ENCODE data around the gene CYP4V2.
"Not testable (repeated sequence)": the region's sequence is repeated elsewhere in the genome, so short reads cannot be mapped to it uniquely, and the experiment has no call there.

Gene CYP4V2

DNA sequence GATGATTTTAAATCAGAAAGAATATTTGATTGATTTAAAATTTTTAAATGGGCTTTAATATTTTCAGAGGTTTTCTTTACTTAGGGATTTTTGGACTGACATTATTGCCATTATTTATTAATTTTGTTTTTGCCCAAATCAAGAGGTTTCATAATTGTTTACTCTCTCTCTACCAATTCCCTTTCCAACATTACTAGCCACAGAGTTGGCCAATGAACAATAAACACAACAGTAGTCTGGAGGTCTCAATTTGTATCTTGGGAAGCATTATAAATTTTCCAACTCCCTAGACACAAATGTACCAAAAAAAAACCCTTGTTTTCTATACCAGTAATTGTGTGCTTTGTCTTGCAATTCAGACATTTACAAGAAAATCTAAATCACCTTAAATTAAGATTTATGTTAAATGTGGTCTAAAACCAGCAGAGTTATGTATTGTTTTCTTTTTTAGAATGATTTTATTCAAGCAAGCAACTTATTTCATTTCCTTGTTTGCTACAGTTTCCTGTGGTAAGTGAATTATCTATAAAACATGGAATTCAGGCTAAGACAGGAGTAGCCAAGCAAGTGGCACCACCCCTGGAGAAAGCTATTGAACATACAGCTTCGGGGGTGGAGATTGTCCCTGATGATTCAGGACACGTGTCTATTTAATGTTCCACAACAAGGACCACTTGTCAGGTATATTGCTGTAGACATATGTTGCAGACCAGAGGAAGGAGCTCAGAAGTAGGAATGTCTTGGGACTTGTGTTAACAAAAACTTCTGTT is 36.6 kb downstream of the CYP4V2 start:
- Histone ChIP-seq H3K9me3 (ENCODE audit: control insufficient read depth in 2 of 2, low read length in 2 of 2) (peaks cover 0 to 3% of the 10 kb centered on the region in 2 donors), H3K27me3 (ENCODE audit: control insufficient read depth in 1 of 2, insufficient read depth in 2 of 2, low read length in 2 of 2) (no peaks in the 10 kb centered on the region), H3K36me3 (ENCODE audit: control insufficient read depth in 2 of 2, insufficient read depth in 2 of 2, low read length in 2 of 2) (no peaks in the 10 kb centered on the region), H3K4me3 (ENCODE audit: low read length in 2 of 2) (no peak overlapping the region), H3K9ac (ENCODE audit: low read length in 2 of 2) (no peak overlapping the region), H3K27ac (ENCODE audit: low read length) (no peak overlapping the region), H3K4me1 (ENCODE audit: control insufficient read depth, insufficient read depth, low read length) (no peaks in the 10 kb centered on the region)

DNA sequence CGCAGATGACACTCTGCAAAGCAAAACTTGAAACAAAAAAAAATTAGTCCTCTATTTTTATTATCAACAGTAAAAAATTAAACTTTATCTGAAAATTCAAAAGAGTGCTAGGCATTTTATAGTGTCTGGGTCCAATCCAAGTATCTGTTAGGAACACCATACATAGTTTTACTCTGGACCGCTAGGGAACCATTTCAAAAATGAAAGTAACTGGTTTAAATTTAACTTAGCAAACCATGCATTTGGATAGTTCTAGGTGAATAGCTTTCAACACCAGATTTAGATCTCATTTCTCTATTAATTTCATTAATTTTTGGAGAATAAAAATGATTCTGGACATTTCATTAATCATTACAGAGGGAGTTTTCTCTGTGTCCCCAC is 37.1 kb downstream of the CYP4V2 start:
- Histone ChIP-seq H3K9ac (ENCODE audit: low read length in 2 of 2) (no peak overlapping the region), H3K4me3 (ENCODE audit: low read length in 2 of 2) (peak overlapping the region; percentile 4 to 30), H3K9me3 (ENCODE audit: control insufficient read depth in 2 of 2, low read length in 2 of 2) (peaks cover 0 to 3% of the 10 kb centered on the region in 2 donors), H3K27me3 (ENCODE audit: control insufficient read depth in 1 of 2, insufficient read depth in 2 of 2, low read length in 2 of 2) (no peaks in the 10 kb centered on the region), H3K4me1 (ENCODE audit: control insufficient read depth, insufficient read depth, low read length) (no peaks in the 10 kb centered on the region), H3K27ac (ENCODE audit: low read length) (no peak overlapping the region), H3K36me3 (ENCODE audit: control insufficient read depth in 2 of 2, insufficient read depth in 2 of 2, low read length in 2 of 2) (no peaks in the 10 kb centered on the region)

DNA sequence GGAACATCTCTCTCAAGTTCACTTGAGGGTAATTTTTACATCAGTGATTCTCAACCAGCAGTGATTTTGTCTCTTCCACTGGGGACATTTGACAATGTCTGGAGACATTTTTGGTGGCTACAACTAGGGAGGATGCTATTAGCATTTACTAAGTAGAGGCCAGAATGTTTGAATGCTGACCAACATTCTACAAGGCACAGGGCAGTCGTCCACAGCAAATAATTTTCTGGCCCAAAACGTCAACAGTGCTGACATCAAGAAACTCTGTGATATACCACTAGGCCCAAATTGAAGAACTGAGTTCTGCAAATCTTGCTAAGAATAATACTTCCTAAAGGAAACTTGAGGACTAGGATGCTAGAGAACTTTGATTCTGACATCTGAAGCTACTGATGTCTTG is 43.0 kb downstream of the CYP4V2 start:
- H3K4me1 ChIP-seq (ENCODE audit: control insufficient read depth, insufficient read depth, low read length) = no peaks in the 10 kb centered on the region
- H3K9ac ChIP-seq (ENCODE audit: low read length in 2 of 2) = no peak overlapping the region
- no peaks in the 10 kb centered on the region for H3K36me3 ChIP-seq (ENCODE audit: control insufficient read depth in 2 of 2, insufficient read depth in 2 of 2, low read length in 2 of 2)
- H3K27me3 ChIP-seq (ENCODE audit: control insufficient read depth in 1 of 2, insufficient read depth in 2 of 2, low read length in 2 of 2) = no peaks in the 10 kb centered on the region
- H3K4me3 ChIP-seq (ENCODE audit: low read length in 2 of 2) = no peak overlapping the region
- no peak overlapping the region for H3K27ac ChIP-seq (ENCODE audit: low read length)
- H3K9me3 ChIP-seq (ENCODE audit: control insufficient read depth in 2 of 2, low read length in 2 of 2) = no peaks in the 10 kb centered on the region

DNA sequence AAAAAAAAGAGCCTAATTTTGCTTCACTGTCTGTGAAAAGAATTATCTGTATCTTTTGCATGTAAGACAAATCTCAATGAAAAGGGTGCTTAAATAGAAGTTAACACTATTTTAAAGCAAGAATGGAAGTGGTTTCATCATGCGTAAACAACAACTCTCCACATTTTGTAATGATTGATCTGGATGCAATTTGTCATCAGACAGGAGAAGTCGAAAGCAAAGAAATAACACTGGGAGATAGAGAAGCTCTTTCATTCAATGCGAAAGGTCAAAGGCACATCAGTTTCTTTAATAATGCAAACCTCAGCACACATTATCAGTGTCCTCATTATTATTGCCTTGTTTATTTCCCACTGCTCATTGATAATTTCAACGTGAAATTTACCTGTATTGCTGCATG is 44.8 kb downstream of the CYP4V2 start:
- no peaks in the 10 kb centered on the region for H3K36me3 ChIP-seq (ENCODE audit: control insufficient read depth in 2 of 2, insufficient read depth in 2 of 2, low read length in 2 of 2)

DNA sequence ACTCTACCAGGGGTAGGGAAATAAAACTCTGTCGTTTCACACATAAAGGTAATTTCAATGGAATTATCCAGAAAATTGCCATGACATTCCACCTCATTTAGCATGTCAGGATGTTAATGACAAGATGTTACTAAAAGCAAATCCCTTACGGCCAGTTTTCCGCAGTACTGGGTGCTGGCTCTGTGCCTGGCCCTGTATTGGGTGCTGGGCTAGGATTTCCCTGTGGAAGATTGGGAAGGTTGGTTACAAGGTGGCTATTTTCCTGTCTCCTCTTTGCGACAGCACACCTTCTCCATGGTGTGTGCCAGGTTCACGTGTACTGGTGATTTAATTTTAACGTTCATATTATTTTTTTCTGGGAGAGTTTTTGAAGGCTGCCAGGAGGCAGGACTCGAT is 49.1 kb downstream of the CYP4V2 start:
- no peaks in the 10 kb centered on the region for H3K9me3 ChIP-seq (ENCODE audit: control insufficient read depth in 2 of 2, low read length in 2 of 2)
- no peaks in the 10 kb centered on the region for H3K4me1 ChIP-seq (ENCODE audit: control insufficient read depth, insufficient read depth, low read length)
- no peak overlapping the region for H3K9ac ChIP-seq (ENCODE audit: low read length in 2 of 2)
- no peaks in the 10 kb centered on the region for H3K36me3 ChIP-seq (ENCODE audit: control insufficient read depth in 2 of 2, insufficient read depth in 2 of 2, low read length in 2 of 2)
- no peak overlapping the region for H3K27ac ChIP-seq (ENCODE audit: low read length)
- H3K27me3 ChIP-seq (ENCODE audit: control insufficient read depth in 1 of 2, insufficient read depth in 2 of 2, low read length in 2 of 2) = no peaks in the 10 kb centered on the region
- H3K4me3 ChIP-seq (ENCODE audit: low read length in 2 of 2) = no peak overlapping the region

More for the DNA sequence above, 44.8 kb downstream of the CYP4V2 start:
- Histone ChIP-seq H3K4me1 (ENCODE audit: control insufficient read depth, insufficient read depth, low read length) (no peaks in the 10 kb centered on the region), H3K9ac (ENCODE audit: low read length in 2 of 2) (no peak overlapping the region), H3K27me3 (ENCODE audit: control insufficient read depth in 1 of 2, insufficient read depth in 2 of 2, low read length in 2 of 2) (no peaks in the 10 kb centered on the region), H3K9me3 (ENCODE audit: control insufficient read depth in 2 of 2, low read length in 2 of 2) (no peaks in the 10 kb centered on the region), H3K4me3 (ENCODE audit: low read length in 2 of 2) (no peak overlapping the region), H3K27ac (ENCODE audit: low read length) (no peak overlapping the region)

DNA sequence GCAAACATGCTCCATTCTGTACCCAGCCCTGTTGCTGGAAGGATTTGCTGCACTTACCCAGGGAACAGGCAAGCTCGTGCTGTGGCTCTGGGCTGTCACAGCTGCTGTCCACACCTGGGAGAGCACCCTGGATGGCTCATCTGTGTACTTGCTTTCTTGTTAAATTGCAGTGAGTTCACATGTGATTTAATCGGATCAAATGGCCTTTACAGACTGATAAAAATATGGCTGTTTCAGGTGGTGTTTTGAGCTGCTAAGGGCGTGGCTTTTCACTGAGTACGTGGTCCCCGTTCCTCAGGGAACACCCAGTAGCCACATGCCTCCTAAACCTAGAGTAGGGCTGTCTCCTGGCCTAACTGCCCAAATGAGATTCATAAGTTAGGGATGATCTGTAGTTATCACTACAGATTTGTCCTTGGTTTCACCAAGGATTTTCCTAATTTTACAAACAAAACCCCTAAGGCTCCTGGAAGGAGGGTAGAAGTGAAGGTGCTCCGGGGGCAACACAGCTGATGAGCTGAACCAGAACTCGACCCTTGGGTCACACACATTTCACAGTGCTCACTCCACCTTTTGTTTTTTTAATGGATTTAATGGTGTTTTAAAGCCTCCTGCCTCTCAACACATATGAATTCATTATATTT is 49.6 kb downstream of the CYP4V2 start:
- Histone ChIP-seq H3K27me3 (ENCODE audit: control insufficient read depth in 1 of 2, insufficient read depth in 2 of 2, low read length in 2 of 2) (no peaks in the 10 kb centered on the region), H3K36me3 (ENCODE audit: control insufficient read depth in 2 of 2, insufficient read depth in 2 of 2, low read length in 2 of 2) (no peaks in the 10 kb centered on the region), H3K9ac (ENCODE audit: low read length in 2 of 2) (no peak overlapping the region), H3K4me3 (ENCODE audit: low read length in 2 of 2) (no peak overlapping the region), H3K4me1 (ENCODE audit: control insufficient read depth, insufficient read depth, low read length) (no peaks in the 10 kb centered on the region), H3K9me3 (ENCODE audit: control insufficient read depth in 2 of 2, low read length in 2 of 2) (no peaks in the 10 kb centered on the region), H3K27ac (ENCODE audit: low read length) (no peak overlapping the region)

DNA sequence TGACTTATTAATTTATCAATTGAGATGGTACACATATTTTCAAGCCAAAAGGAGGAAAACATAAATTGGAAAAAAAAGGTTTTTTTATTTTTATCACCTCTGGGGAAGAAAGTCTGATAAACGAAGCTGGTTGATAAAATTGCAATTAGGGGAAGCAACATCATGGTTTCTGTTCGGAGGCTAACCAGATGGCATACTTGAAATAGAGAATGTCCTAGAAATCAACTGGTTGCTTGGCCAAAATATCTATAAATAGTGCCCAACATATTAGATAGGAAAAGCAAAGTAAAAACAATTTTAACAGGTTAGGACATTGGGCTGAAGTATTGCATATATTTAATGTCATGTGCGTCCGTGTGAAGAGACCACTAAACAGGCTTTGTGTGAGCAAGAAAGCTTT is 50.2 kb downstream of the CYP4V2 start:
- Histone ChIP-seq H3K9ac (ENCODE audit: low read length in 2 of 2) (no peak overlapping the region), H3K27ac (ENCODE audit: low read length) (no peak overlapping the region), H3K27me3 (ENCODE audit: control insufficient read depth in 1 of 2, insufficient read depth in 2 of 2, low read length in 2 of 2) (no peaks in the 10 kb centered on the region), H3K9me3 (ENCODE audit: control insufficient read depth in 2 of 2, low read length in 2 of 2) (no peaks in the 10 kb centered on the region), H3K4me3 (ENCODE audit: low read length in 2 of 2) (no peak overlapping the region), H3K4me1 (ENCODE audit: control insufficient read depth, insufficient read depth, low read length) (no peaks in the 10 kb centered on the region), H3K36me3 (ENCODE audit: control insufficient read depth in 2 of 2, insufficient read depth in 2 of 2, low read length in 2 of 2) (no peaks in the 10 kb centered on the region)

DNA sequence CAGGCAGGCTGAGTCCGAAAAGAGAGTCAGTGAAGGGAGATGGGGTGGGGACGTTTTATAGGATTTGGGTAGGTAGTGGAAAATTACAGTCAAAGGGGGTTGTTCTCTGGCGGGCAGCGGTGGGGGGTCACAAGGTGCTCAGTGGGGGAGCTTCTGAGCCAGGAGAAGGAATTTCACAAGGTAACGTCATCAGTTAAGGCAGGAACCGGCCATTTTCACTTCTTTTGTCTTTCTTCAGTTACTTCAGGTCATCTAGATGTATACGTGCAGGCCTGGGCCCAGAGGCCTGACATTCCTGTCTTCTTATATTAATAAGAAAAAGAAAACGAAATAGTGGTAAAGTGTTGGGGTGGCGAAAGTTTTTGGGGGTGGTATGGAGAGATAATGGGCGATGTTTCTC is 50.7 kb downstream of the CYP4V2 start:
- H3K36me3 ChIP-seq (ENCODE audit: control insufficient read depth in 2 of 2, insufficient read depth in 2 of 2, low read length in 2 of 2); H3K27ac ChIP-seq (ENCODE audit: low read length); H3K4me3 ChIP-seq (ENCODE audit: low read length in 2 of 2); H3K4me1 ChIP-seq (ENCODE audit: control insufficient read depth, insufficient read depth, low read length); H3K9ac ChIP-seq (ENCODE audit: low read length in 2 of 2); H3K9me3 ChIP-seq (ENCODE audit: control insufficient read depth in 2 of 2, low read length in 2 of 2); H3K27me3 ChIP-seq (ENCODE audit: control insufficient read depth in 1 of 2, insufficient read depth in 2 of 2, low read length in 2 of 2): not testable (repeated sequence)

DNA sequence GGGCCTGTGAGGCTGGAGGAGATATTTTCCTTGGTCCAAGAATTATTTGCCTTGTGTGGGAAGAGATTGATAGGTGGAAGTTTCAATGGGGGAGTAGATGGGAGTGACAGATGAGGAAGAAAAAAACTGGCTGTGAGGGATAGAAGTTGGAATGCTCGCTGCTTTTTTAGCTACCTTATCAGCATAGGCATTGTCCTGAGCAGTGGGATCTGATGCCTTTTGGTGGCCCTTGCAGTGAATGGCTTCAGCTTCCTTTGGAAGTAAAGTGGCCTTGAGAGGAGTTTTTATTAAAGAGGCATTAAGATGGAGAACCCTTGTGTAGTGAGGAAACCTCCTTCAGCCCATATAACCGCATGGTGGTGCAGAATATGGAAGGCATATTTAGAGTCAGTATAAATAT is 52.0 kb downstream of the CYP4V2 start:
- no peak overlapping the region for H3K27ac ChIP-seq (ENCODE audit: low read length)
- H3K9me3 ChIP-seq (ENCODE audit: control insufficient read depth in 2 of 2, low read length in 2 of 2) = no peaks in the 10 kb centered on the region
- H3K4me3 ChIP-seq (ENCODE audit: low read length in 2 of 2) = no peak overlapping the region
- H3K9ac ChIP-seq (ENCODE audit: low read length in 2 of 2) = no peak overlapping the region
- no peaks in the 10 kb centered on the region for H3K4me1 ChIP-seq (ENCODE audit: control insufficient read depth, insufficient read depth, low read length)
- no peaks in the 10 kb centered on the region for H3K36me3 ChIP-seq (ENCODE audit: control insufficient read depth in 2 of 2, insufficient read depth in 2 of 2, low read length in 2 of 2)
- no peaks in the 10 kb centered on the region for H3K27me3 ChIP-seq (ENCODE audit: control insufficient read depth in 1 of 2, insufficient read depth in 2 of 2, low read length in 2 of 2)

DNA sequence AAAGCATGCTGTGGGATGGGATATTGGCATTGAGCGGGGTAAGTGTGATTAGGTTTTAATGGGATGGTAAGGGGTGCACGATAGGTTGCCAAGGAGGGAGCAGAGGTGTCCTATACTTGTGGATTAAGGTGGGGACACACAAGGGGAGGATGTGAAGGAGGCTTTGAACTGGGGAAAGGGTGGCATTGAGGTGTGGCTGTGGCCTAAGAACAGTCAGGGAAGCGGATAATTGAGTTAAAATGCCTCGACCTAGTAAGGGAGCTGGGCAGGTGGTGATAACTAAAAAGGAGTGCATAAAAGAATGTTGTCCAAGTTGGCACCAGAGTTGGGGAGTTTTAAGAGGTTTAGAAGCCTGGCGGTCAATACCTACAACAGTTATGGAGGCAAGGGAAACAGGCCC is 53.5 kb downstream of the CYP4V2 start:
- H3K36me3 ChIP-seq (ENCODE audit: control insufficient read depth in 2 of 2, insufficient read depth in 2 of 2, low read length in 2 of 2) = no peaks in the 10 kb centered on the region
- H3K9ac ChIP-seq (ENCODE audit: low read length in 2 of 2) = no peak overlapping the region
- no peaks in the 10 kb centered on the region for H3K27me3 ChIP-seq (ENCODE audit: control insufficient read depth in 1 of 2, insufficient read depth in 2 of 2, low read length in 2 of 2)
- no peak overlapping the region for H3K4me3 ChIP-seq (ENCODE audit: low read length in 2 of 2)
- no peak overlapping the region for H3K27ac ChIP-seq (ENCODE audit: low read length)
- no peaks in the 10 kb centered on the region for H3K4me1 ChIP-seq (ENCODE audit: control insufficient read depth, insufficient read depth, low read length)
- H3K9me3 ChIP-seq (ENCODE audit: control insufficient read depth in 2 of 2, low read length in 2 of 2) = no peaks in the 10 kb centered on the region

DNA sequence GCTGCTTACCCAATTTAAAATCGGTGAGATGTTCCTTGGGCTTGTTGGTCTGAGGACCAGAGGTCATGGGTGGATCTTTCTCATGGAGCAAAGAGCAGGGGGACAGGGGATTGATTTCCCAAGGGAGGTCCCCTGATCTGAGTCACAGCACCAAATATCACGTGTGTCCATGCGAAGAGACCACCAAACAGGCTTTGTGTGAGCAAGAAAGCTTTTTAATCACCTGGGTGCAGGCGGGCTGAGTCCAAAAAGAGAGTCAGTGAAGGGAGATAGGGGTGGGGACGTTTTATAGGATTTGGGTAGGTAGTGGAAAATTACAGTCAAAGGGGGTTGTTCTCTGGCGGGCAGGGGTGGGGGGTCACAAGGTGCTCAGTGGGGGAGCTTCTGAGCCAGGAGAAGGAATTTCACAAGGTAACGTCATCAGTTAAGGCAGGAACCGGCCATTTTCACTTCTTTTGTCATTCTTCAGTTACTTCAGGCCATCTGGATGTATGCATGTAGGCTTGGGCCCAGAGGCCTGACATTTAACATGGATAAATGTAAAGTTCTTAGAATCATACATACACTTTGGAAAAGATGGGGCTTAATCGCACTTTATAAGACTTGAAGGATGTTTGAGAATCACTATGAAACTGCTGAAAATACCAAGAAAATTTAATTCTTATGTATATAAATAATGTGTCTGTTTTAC is 55.8 kb downstream of the CYP4V2 start:
- H3K4me1 ChIP-seq (ENCODE audit: control insufficient read depth, insufficient read depth, low read length); H3K27ac ChIP-seq (ENCODE audit: low read length); H3K9ac ChIP-seq (ENCODE audit: low read length in 2 of 2); H3K27me3 ChIP-seq (ENCODE audit: control insufficient read depth in 1 of 2, insufficient read depth in 2 of 2, low read length in 2 of 2); H3K4me3 ChIP-seq (ENCODE audit: low read length in 2 of 2); H3K36me3 ChIP-seq (ENCODE audit: control insufficient read depth in 2 of 2, insufficient read depth in 2 of 2, low read length in 2 of 2); H3K9me3 ChIP-seq (ENCODE audit: control insufficient read depth in 2 of 2, low read length in 2 of 2): not testable (repeated sequence)

Measured in stomach smooth muscle (tissue), 2 donors.